NCI-H1694 (cell line): Measurements from ENCODE around the gene ANKMY1.
A peak's percentile ranks its signal among the peaks of the same experiment; 100 is the strongest.

Experiments
- DNase-seq: peaks from one replicate; lab custom pipeline; 2025; lab: John Stamatoyannopoulos, UW

ANKMY1 gene

GRCh38 chr2:240594511-240595380 lies 37.0 kb upstream of the ANKMY1 start:
- DNase-seq: no peak

- no peak for DNase-seq
Observed at GRCh38 chr2:240593703-240594451, 36.1 kb upstream of the ANKMY1 start.

- peak; percentile 95 for DNase-seq
Observed at GRCh38 chr2:240593026-240593702, 35.4 kb upstream of the ANKMY1 start.

GRCh38 chr2:240591784-240592183 lies 34.0 kb upstream of the ANKMY1 start:
- DNase-seq: no peak

- no peak for DNase-seq
Observed at GRCh38 chr2:240591226-240591625, 33.4 kb upstream of the ANKMY1 start.

- DNase-seq: no peak
Observed at GRCh38 chr2:240590681-240591111, 32.9 kb upstream of the ANKMY1 start.

- no peak for DNase-seq
Observed at GRCh38 chr2:240589850-240590525, 32.2 kb upstream of the ANKMY1 start.

GRCh38 chr2:240589375-240589774 lies 31.6 kb upstream of the ANKMY1 start:
- no peak for DNase-seq

GRCh38 chr2:240588669-240589068 lies 30.9 kb upstream of the ANKMY1 start:
- DNase-seq: no peak

GRCh38 chr2:240588006-240588655 lies 30.3 kb upstream of the ANKMY1 start:
- DNase-seq: no peak

- DNase-seq: no peak
Observed at GRCh38 chr2:240586919-240587800, 29.4 kb upstream of the ANKMY1 start.

GRCh38 chr2:240586198-240586918 lies 28.6 kb upstream of the ANKMY1 start, which contains the start of gene CAPN10:
TSS of gene CAPN10 (plus strand) at chr2:240586734. CDS start at chr2:240586912, 178 bp downstream.
- DNase-seq: peak; percentile 76

- no peak for DNase-seq
Observed at GRCh38 chr2:240585681-240586197, 28.0 kb upstream of the ANKMY1 start.

GRCh38 chr2:240585101-240585500 lies 27.3 kb upstream of the ANKMY1 start:
- no peak for DNase-seq

- peak; percentile 98 for DNase-seq
Observed at GRCh38 chr2:240584486-240585031, 26.8 kb upstream of the ANKMY1 start.

GRCh38 chr2:240583774-240584173 lies 26.0 kb upstream of the ANKMY1 start:
- no peak for DNase-seq

GRCh38 chr2:240582781-240583180 lies 25.0 kb upstream of the ANKMY1 start:
- DNase-seq: no peak

- DNase-seq: no peak
Observed at GRCh38 chr2:240581811-240582210, 24.0 kb upstream of the ANKMY1 start.
